Measurements from ENCODE around the gene ZNF345. TPM values are rescaled to one million over a fixed set of nuclear protein-coding genes. Genes with fewer than 3 reads are reported as not detected.

ZNF345 gene
- polyA plus RNA-seq, 1 of the 3 experiments (the other 2 are of a cell fraction): 2.4 TPM

DNA sequence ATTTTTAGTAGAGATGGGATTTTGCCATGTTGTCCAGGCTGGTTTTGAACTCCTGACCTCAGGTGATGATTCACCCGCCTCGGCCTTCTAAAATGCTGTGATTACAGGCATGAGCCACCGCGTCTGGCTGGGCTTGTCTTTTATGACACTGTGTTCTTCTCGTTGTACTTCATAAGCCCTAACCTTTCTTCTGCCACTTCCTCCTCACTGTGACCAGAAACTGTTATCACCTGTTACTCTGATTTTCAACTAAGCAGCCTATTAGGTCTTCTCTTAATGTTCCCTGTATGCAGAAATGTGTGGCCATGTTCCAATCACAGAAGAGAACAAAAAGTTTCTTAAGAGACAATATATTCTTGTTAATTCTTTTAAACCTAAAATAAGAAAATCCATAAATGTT, 28.9 kb upstream of the ZNF345 start:
- no peak for DNase-seq
- TF ChIP-seq SIN3A (IDR thresholded peaks at IDR 0.05; ENCODE audit: borderline replicate concordance, low read depth, low read length): no peak
- TF ChIP-seq CHD2 (IDR thresholded peaks at IDR 0.05; ENCODE audit: low read length, partially characterized antibody): no peak
- POLR2A ChIA-PET: no interaction called here

DNA sequence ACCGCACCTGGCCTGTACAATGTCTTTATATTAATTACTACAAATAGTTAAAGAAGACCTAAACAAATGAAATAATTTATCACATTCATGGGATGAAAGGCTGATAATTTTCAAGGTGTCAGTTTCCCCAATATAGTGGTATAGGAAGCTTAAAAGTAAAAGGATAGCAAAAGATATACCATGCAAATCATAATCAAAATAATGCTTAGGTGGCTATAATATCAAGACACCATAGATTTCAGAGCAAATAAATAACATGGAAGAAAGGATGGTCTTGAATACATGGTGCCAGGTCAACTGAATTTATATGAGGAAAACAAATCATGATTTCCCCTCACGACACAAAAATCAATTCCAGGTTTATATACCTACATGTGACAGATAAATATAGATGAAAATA, 17.2 kb upstream of the ZNF345 start:
- ChIA-PET POLR2A (no interaction called here), CTCF (interaction anchor here (0.6 kb wide), 1 partner anchor 13 kb away, joined by 3 read pairs; no protein-coding TSS in a partner anchor)
- H3K4me2 ChIP-seq: no peak overlapping the region
- DNase-seq: no peak
- no peaks in the 10 kb centered on the region for H3K9me2 ChIP-seq
- H3F3A ChIP-seq (replicated peaks; ENCODE audit: insufficient read depth): peaks cover 5% of the 10 kb centered on the region
- H3K36me3 ChIP-seq (replicated peaks in 1 of 2; ENCODE audit: control insufficient read depth in 1 of 2, insufficient read depth in 2 of 2, low read length in 1 of 2): peaks cover 18 to 65% of the 10 kb centered on the region in 2 experiments
- H3K79me2 ChIP-seq (ENCODE audit: insufficient read depth): peaks cover 71% of the 10 kb centered on the region
- peaks cover 28% of the 10 kb centered on the region for H3K9me3 ChIP-seq
- no peak overlapping the region for H3K9ac ChIP-seq
- H3K4me3 ChIP-seq (ENCODE audit: low read depth in 2 of 2, low read length in 1 of 2): no peak overlapping the region
- no peak for TF ChIP-seq ZBTB33 (IDR thresholded peaks at IDR 0.05; ENCODE audit: borderline replicate concordance, low read depth)
- TF ChIP-seq NRF1 (IDR thresholded peaks at IDR 0.05; ENCODE audit: low read depth, low read length): no peak
- no peak for TF ChIP-seq RXRA (IDR thresholded peaks at IDR 0.05; ENCODE audit: borderline replicate concordance, low read depth)
- TF ChIP-seq GABPA (IDR thresholded peaks at IDR 0.05; ENCODE audit: low read depth): no peak
- TF ChIP-seq EZH2phosphoT487 (IDR thresholded peaks at IDR 0.05; ENCODE audit: borderline replicate concordance, low read depth): no peak
- no peak for TF ChIP-seq USF1 (IDR thresholded peaks at IDR 0.05; ENCODE audit: borderline replicate concordance, low read depth)
- TF ChIP-seq RAD21 (IDR thresholded peaks at IDR 0.05; ENCODE audit: low read length): no peak
- TF ChIP-seq MEF2A (IDR thresholded peaks at IDR 0.05; ENCODE audit: borderline replicate concordance, low read depth): no peak
- TF ChIP-seq, protein P1, sequence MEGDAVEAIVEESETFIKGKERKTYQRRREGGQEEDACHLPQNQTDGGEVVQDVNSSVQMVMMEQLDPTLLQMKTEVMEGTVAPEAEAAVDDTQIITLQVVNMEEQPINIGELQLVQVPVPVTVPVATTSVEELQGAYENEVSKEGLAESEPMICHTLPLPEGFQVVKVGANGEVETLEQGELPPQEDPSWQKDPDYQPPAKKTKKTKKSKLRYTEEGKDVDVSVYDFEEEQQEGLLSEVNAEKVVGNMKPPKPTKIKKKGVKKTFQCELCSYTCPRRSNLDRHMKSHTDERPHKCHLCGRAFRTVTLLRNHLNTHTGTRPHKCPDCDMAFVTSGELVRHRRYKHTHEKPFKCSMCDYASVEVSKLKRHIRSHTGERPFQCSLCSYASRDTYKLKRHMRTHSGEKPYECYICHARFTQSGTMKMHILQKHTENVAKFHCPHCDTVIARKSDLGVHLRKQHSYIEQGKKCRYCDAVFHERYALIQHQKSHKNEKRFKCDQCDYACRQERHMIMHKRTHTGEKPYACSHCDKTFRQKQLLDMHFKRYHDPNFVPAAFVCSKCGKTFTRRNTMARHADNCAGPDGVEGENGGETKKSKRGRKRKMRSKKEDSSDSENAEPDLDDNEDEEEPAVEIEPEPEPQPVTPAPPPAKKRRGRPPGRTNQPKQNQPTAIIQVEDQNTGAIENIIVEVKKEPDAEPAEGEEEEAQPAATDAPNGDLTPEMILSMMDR (IDR thresholded peaks at IDR 0.05): no peak
- no peak for TF ChIP-seq PBX3 (IDR thresholded peaks at IDR 0.05)
- TF ChIP-seq ELF1 (IDR thresholded peaks at IDR 0.05): no peak
- no peak for TF ChIP-seq TEAD4 (IDR thresholded peaks at IDR 0.05; ENCODE audit: borderline replicate concordance, insufficient read depth)
- TF ChIP-seq TAF1 (IDR thresholded peaks at IDR 0.05; ENCODE audit: borderline replicate concordance, low read depth, low read length): no peak
- no peak for TF ChIP-seq GATA2 (CRISPR knock-in tag; IDR thresholded peaks at IDR 0.05)
- TF ChIP-seq YY1 (IDR thresholded peaks at IDR 0.05; ENCODE audit: low read depth): no peak
- no peak for TF ChIP-seq TCF12 (IDR thresholded peaks at IDR 0.05)
- H3K4me1 ChIP-seq (ENCODE audit: control insufficient read depth in 1 of 2, insufficient read depth in 2 of 2, low read depth in 1 of 2, low read length in 1 of 2): peaks cover 0 to 3% of the 10 kb centered on the region in 2 experiments; a peak in 1 of 4 replicates
- 75% methylated on average over 2 of the region's 2 CpGs for WGBS (ENCODE audit: low lambda C conversion rate)
- no peaks in the 10 kb centered on the region for H3K27me3 ChIP-seq (ENCODE audit: insufficient read depth)
- no peak overlapping the region for H3K27ac ChIP-seq (ENCODE audit: low read depth in 2 of 2, low read length in 1 of 2)
- H2AFZ ChIP-seq (ENCODE audit: low read depth): no peak overlapping the region
- H4K20me1 ChIP-seq (ENCODE audit: insufficient read depth): no peaks in the 10 kb centered on the region

More for the DNA sequence above, 28.9 kb upstream of the ZNF345 start:
- Histone ChIP-seq H3K27ac (ENCODE audit: low read depth in 2 of 2, low read length in 1 of 2) (no peak overlapping the region), H2AFZ (ENCODE audit: low read depth) (no peak overlapping the region), H4K20me1 (ENCODE audit: insufficient read depth) (no peaks in the 10 kb centered on the region), H3K4me2 (no peak overlapping the region), H3K9ac (no peak overlapping the region), H3K9me3 (peaks cover 60% of the 10 kb centered on the region), H3K27me3 (ENCODE audit: insufficient read depth) (no peaks in the 10 kb centered on the region), H3K4me1 (ENCODE audit: control insufficient read depth in 1 of 2, insufficient read depth in 2 of 2, low read depth in 1 of 2, low read length in 1 of 2) (no peaks in the 10 kb centered on the region), H3K4me3 (ENCODE audit: low read depth in 2 of 2, low read length in 1 of 2) (no peak overlapping the region), H3K79me2 (ENCODE audit: insufficient read depth) (no peaks in the 10 kb centered on the region), H3K9me2 (no peaks in the 10 kb centered on the region), H3F3A (replicated peaks; ENCODE audit: insufficient read depth) (peaks cover 10% of the 10 kb centered on the region), H3K36me3 (replicated peaks in 1 of 2; ENCODE audit: control insufficient read depth in 1 of 2, insufficient read depth in 2 of 2, low read length in 1 of 2) (peaks cover 65 to 84% of the 10 kb centered on the region in 2 experiments)
- CTCF ChIA-PET: no interaction called here
- 78% methylated on average over 5 of the region's 5 CpGs for WGBS (ENCODE audit: low lambda C conversion rate)
